ENCODE data around the gene DPY19L3.

Gene DPY19L3

DNA sequence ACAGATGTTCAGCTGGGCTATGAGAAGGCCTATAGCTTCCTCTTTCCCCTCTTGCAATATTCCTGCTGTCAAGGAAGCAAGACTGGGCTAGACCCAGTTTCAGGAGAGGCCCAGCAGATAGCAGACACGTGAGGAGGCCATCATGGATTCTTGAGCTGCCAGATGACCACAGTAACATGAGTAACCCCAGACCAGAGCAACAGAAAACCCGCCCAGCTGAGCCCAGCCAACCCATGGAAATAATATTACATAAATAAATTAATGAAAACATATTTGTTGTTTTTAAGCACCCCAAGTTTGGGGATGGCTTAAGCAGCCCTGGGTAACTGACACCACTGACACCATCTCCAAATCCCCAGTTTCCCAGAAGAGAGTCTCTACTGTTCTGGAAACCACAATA is 125.2 kb downstream of the DPY19L3 start:
- DNase-seq = no peak

- no peak for DNase-seq
These were observed 126.7 kb downstream of the DPY19L3 start for GRCh38 chr19:32532233-32532632.
